Activated T-helper 17 cell treated with anti-CD3 and anti-CD28 coated beads, Interleukin-2, amount 50 U/mL, for 72 hours (primary cell): Measurements from ENCODE around the gene LRRC1. TPM values are rescaled to one million over a fixed set of nuclear protein-coding genes. Genes with fewer than 3 reads are reported as not detected.
A peak's percentile ranks its signal among the peaks of the same experiment; 100 is the strongest.

Experiments
- ATAC-seq: fragments of 150-1000 bp; cut with Tn5 transposase; replicated peaks from 2 replicates; pipeline ENCODE4 v1.10.0; 2021; ENCODE audit warnings: mild to moderate bottlenecking, moderate library complexity
- H3K27ac Mint-ChIP-seq: one replicate; pipeline ENCODE4 v1.8.0; 2022; ENCODE audit warnings: mixed read lengths
- H3K27me3 Mint-ChIP-seq: one replicate; pipeline ENCODE4 v1.8.0; 2022; ENCODE audit warnings: mixed read lengths
- H3K36me3 Mint-ChIP-seq: one replicate; pipeline ENCODE4 v1.8.0; 2022; ENCODE audit warnings: low read depth, mild to moderate bottlenecking, mixed read lengths
- H3K4me1 Mint-ChIP-seq: one replicate; pipeline ENCODE4 v1.8.0; 2022; ENCODE audit warnings: mixed read lengths
- H3K4me3 Mint-ChIP-seq: one replicate; pipeline ENCODE4 v1.8.0; 2022; ENCODE audit warnings: mild to moderate bottlenecking, mixed read lengths
- H3K9me3 Mint-ChIP-seq: one replicate; pipeline ENCODE4 v1.8.0; 2022; ENCODE audit warnings: mixed read lengths
- total RNA-seq, 2 donors: library from RNA; stranded (reverse); gene quantifications; one replicate each; pipeline ENCODE4 v1.2.3, GENCODE V29; 2022

The LRRC1 gene
- total RNA-seq, 2 donors from 2014 or later, result 1.7 to 2.2 TPM

DNA sequence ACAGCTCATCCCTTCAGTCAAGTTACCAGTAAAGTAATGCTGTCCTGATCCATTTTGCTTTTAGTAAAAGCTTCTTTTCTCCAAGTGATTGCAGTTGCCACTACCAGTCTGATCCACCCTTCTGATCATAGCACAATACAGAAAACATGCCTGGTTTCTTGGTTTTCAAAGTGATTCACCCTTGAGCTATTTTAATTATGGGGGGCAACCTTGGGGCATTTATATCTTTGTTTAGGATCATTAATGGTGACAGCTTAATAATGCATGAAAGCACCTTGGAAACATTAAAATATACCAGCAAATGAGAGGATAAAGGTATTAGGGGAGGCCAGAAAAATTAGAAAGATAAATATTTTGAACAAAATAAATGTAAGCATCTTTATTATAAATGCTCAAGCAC, 38.4 kb downstream of the LRRC1 start:
- H3K36me3 Mint-ChIP-seq, result no peaks in the 10 kb centered on the region
- no peaks in the 10 kb centered on the region for H3K9me3 Mint-ChIP-seq
- H3K4me3 Mint-ChIP-seq, result no peak overlapping the region
- H3K27ac Mint-ChIP-seq, result no peak overlapping the region
- no peak for ATAC-seq
- peaks cover 4% of the 10 kb centered on the region for H3K4me1 Mint-ChIP-seq
- no peaks in the 10 kb centered on the region for H3K27me3 Mint-ChIP-seq

DNA sequence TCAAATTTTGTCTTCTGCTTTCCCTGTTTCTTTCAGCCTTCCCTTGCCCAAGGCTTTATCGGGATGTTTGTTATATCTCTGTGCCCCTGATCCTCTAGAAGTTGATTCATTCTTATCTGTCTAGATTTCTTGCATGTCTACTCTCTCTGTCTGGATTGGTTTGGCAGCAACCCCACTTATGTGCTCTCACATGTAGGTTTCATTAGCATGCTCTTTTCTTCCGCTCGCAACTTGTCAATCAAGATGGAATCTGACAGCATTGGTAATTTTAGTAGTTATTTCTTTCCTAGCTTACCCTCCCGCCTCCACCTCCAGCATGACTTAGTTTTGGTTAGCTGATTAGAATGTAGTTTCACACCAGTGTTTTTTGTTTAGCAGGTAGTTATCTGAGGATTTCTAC, 39.3 kb downstream of the LRRC1 start:
- Mint-ChIP-seq H3K36me3 (no peaks in the 10 kb centered on the region), H3K4me1 (no peaks in the 10 kb centered on the region), H3K9me3 (no peaks in the 10 kb centered on the region), H3K4me3 (no peak overlapping the region), H3K27me3 (no peaks in the 10 kb centered on the region), H3K27ac (no peak overlapping the region)
- ATAC-seq, result no peak

DNA sequence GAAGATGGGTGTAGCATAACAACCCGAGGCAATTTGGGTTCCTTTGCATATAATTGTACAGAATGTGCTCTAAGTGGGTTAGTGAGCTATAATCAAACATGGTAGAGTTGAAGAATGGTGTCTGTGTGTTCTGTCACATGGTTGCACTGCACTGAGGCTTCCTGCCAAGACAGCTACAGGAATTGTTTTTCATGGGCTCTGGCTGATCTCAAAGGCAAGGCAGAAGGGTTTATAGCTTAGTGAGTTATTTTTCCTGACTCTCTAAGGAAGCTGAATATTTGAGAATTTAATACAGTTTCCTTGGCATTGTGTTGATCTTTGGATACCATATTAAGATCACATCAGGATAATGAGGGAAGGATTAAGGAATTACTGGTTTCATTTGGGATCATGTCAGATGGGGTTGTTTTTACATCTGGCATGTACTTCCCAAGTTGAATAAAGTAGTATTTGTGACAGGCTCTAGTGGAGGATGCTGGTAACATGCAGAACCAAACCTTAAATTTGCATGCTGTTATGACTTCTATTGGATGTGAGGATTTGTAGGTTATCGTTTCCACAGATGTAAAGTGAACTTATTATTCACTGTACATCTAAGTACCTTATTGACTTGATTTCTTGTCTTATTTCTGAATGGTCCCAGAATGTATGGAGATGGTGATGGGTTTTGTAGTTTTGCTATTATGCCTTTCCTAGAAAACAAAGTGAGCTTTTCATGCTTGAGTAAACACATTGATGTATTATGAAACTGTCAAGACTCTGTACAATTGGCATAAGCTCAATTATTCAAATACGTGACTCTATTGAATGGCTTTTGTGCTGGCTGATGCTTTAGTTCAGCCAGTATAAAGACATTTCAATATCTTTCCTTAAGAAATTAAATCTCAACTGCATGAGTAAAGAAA, 43.3 kb downstream of the LRRC1 start:
- no peak overlapping the region for H3K4me3 Mint-ChIP-seq
- no peak overlapping the region for H3K27ac Mint-ChIP-seq
- H3K27me3 Mint-ChIP-seq, result no peaks in the 10 kb centered on the region
- no peaks in the 10 kb centered on the region for H3K4me1 Mint-ChIP-seq
- ATAC-seq, result no peak
- H3K36me3 Mint-ChIP-seq, result no peaks in the 10 kb centered on the region
- peaks cover 3% of the 10 kb centered on the region for H3K9me3 Mint-ChIP-seq

DNA sequence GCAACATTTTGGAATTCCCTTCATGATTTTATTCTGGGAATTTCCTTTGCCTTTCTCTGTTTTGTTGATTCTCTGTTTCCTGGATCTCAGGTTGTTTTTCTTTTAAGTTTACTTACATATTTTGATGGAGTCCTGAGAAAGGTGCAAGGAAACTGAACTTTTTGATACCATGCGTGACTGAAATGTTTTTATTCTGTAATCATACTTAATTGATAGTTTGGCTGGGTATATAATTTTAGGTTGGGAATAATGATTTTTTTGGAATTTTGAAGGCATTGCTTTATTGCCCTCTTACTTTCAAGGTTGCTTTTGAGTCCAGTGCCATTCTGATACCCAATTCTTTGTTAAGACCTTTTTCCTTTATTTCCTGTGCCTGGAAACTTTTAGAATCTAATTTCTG, 45.2 kb downstream of the LRRC1 start:
- Mint-ChIP-seq H3K9me3 (peaks cover 3% of the 10 kb centered on the region), H3K36me3 (no peaks in the 10 kb centered on the region), H3K4me1 (no peaks in the 10 kb centered on the region), H3K4me3 (no peak overlapping the region), H3K27ac (no peak overlapping the region), H3K27me3 (no peaks in the 10 kb centered on the region)
- no peak for ATAC-seq

DNA sequence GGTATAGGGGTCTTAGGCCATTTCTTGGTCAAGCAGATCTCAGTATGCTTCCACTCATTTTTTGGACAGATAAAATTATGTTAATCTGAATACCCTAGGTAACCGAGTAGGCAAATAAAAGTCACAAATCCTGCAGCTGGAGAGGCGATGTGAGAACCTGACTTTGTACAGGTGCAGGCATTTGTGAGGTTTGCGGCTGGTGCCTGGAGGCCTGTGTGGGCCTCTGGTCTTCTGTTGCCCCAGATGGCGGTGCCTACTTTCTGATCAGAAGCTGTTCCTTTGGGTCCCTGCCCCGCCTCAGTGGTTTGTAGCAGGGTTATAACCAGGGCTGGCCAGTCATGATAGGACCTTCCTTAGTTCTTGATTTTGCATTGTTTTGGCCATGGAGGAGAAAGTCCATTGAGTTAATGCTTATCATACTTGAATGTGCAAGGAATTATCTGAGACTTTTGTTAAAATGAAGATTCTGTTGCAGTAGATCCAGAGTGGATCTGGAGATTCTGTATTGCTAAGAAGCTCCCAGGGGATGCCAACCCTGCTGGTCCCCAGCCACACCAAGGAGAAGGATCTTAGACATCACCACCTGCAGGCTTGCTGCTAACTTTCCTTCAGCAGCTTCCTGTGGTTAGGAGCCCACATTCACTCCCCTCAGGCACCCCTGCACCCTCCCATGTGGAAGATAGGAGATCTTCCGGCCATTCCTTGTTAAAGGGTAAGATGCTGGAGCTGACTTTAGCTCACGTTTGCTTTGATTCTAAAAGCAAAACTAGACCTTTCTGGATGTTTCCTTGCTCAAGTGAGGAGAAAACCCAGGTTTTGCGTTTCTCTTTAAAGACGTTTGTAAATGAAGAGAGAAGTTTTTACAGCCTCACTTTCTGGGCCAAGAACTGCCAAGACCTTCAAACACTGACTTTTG, 50.7 kb downstream of the LRRC1 start:
- H3K4me3 Mint-ChIP-seq, result no peak overlapping the region
- no peak for ATAC-seq

DNA sequence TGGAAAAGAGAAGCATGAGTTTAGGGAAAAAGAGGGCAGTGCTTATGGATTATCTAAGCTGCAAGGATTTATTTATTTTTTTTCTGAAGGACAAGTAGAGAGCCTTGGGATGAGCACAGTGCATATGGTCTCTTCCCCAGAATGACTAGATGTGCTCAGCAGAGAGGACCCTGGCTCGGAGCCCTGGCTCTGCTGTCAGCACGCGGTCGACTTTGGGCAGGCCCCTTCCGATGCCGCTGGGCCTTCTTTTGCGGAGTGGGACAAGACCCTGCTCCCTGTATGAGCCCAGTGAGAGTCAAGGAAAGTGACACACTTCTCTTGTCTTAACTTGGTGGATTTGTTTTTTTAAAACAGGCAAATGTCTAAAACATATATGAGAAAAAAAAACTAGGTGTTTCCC, 51.4 kb downstream of the LRRC1 start:
- H3K36me3 Mint-ChIP-seq, result no peaks in the 10 kb centered on the region
- no peaks in the 10 kb centered on the region for H3K27me3 Mint-ChIP-seq
- H3K9me3 Mint-ChIP-seq, result no peaks in the 10 kb centered on the region
- no peaks in the 10 kb centered on the region for H3K4me1 Mint-ChIP-seq
- no peak overlapping the region for H3K4me3 Mint-ChIP-seq
- no peak for ATAC-seq
- no peak overlapping the region for H3K27ac Mint-ChIP-seq

More for the DNA sequence above, 50.7 kb downstream of the LRRC1 start:
- no peaks in the 10 kb centered on the region for H3K4me1 Mint-ChIP-seq
- H3K27me3 Mint-ChIP-seq, result no peaks in the 10 kb centered on the region
- H3K27ac Mint-ChIP-seq, result no peak overlapping the region
- peaks cover under 1% of the 10 kb centered on the region for H3K9me3 Mint-ChIP-seq
- H3K36me3 Mint-ChIP-seq, result no peaks in the 10 kb centered on the region

DNA sequence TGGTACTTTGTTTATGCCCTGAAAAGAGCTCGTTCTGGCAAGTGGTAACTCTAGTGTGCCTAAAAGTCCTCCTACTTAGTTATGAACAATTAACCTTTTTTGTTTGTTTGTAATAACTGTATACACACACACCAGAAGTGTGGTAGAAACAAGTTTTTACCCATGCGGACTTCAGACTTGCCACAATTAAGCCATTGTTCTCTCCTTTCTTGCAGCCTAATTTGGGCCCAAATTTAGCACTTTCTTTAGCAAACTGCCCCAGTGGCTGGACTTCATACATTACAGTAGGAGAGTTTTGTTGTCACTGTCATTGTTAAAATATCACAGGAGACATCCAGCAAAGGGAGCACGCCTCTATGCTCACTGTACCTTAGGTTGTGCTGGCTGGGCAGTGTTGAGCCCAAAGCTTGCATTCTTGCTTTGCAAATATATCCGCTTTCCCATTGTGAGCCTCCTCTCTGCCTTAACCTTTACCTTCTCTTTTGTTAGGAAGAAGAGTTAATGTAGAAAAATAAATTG, 53.0 kb downstream of the LRRC1 start:
- no peaks in the 10 kb centered on the region for H3K9me3 Mint-ChIP-seq
- no peaks in the 10 kb centered on the region for H3K4me1 Mint-ChIP-seq
- H3K27me3 Mint-ChIP-seq, result no peaks in the 10 kb centered on the region
- H3K27ac Mint-ChIP-seq, result no peak overlapping the region
- no peak for ATAC-seq
- no peaks in the 10 kb centered on the region for H3K36me3 Mint-ChIP-seq
- H3K4me3 Mint-ChIP-seq, result no peak overlapping the region

DNA sequence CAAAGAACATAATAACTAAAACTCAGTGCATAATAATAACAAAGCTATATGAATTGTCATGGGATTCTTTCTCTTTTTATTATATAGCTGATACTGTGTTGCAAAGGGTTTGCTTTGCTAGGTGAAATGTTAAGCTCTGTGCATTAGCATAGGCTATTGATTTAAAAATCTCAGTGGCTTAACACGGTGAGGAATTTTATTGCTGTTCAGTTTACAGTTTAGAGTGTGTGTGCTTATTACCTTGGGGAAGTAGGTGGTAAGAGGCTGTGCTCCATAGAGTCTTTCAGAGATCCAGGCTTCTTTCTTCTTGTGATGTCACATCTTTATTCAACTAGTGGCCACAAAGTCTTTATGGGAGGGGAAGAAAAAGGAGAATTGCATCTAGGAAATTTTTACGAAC, 55.7 kb downstream of the LRRC1 start:
- H3K27ac Mint-ChIP-seq, result no peak overlapping the region
- no peak for ATAC-seq
- no peaks in the 10 kb centered on the region for H3K9me3 Mint-ChIP-seq
- H3K36me3 Mint-ChIP-seq, result no peaks in the 10 kb centered on the region
- H3K4me3 Mint-ChIP-seq, result no peak overlapping the region
- peaks cover 12% of the 10 kb centered on the region for H3K4me1 Mint-ChIP-seq
- no peaks in the 10 kb centered on the region for H3K27me3 Mint-ChIP-seq

DNA sequence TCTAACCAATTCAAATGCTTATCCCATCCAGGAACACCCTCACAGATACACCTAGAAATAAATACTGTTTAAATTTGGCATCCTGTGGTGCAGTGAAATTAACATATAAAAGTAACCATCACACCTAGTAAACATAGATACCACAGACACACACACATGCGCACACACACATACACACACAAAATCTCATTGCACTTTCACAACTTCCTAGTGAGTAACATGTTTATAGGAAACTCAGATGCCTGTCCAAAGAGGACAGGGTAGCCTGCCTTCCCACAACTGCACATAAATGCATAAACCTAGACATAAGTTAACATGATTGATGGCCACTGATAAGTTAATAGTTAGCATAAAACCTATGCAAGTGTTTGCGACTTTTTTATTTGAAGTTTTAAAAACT, 56.8 kb downstream of the LRRC1 start:
- Mint-ChIP-seq H3K36me3 (no peaks in the 10 kb centered on the region), H3K27me3 (no peaks in the 10 kb centered on the region), H3K27ac (no peak overlapping the region), H3K9me3 (no peaks in the 10 kb centered on the region), H3K4me3 (no peak overlapping the region), H3K4me1 (peaks cover 12% of the 10 kb centered on the region)
- no peak for ATAC-seq

DNA sequence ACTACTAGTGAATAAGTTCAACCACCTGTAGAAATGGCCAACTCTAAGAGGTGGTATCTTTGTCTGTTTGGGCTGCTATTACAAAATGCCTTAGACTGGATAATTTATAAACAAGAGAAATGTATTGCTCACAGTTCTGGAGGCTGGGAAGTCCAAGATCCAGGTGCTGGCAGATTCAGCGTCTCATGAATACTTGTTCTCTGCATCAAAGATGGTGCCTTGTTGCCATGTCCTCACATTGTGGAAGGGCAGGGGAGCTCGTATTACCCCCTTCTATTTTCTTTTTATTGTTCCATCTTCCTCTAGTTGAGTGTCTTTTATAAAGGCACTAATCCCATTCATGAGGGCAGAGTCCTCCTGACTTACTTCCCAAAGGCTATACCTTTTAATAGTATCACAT, 58.0 kb downstream of the LRRC1 start:
- H3K27me3 Mint-ChIP-seq, result no peaks in the 10 kb centered on the region
- peak overlapping the region; percentile 2 for H3K27ac Mint-ChIP-seq
- no peaks in the 10 kb centered on the region for H3K36me3 Mint-ChIP-seq
- peaks cover 12% of the 10 kb centered on the region for H3K4me1 Mint-ChIP-seq
- ATAC-seq, result no peak
- H3K9me3 Mint-ChIP-seq, result no peaks in the 10 kb centered on the region
- H3K4me3 Mint-ChIP-seq, result no peak overlapping the region

DNA sequence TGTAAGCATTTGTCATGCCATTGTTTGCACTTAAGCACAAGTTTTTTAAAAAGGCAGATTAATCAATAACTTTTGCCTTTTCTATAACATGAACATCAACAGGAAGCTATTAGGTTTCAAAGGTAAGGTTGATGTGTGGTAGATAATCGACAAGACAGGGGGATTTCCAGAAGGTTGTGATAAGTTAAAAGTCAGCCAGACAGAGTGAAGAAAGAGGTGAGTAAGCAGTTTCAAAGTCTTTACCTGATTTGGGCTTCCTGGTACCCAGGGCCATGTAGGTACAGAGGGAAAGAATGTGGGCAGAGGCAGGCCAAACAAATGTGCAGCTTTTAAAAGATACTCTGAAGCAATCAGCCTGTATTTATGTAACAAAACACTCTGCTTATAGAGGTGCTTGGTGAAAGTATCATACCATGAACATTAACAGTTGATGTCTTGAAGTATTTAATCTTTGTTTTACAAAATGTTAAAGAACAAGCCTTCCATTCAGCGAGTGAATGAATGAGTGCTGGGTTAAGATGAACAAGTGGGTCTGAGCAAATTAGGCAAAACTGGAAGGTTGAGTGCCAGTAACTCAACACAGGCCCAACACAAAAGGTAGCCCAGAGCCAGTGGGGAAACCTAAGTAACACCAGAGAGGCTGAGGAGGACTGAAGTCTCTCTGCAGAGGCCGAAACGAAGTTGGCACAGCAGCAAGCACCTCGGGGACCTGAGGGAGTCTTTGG, 60.2 kb downstream of the LRRC1 start:
- no peaks in the 10 kb centered on the region for H3K27me3 Mint-ChIP-seq
- peak overlapping the region; percentile 78 for H3K27ac Mint-ChIP-seq
- H3K36me3 Mint-ChIP-seq, result no peaks in the 10 kb centered on the region
- peak overlapping the region; percentile 25 for H3K4me3 Mint-ChIP-seq
- peak; percentile 95 for ATAC-seq
- H3K9me3 Mint-ChIP-seq, result no peaks in the 10 kb centered on the region
- H3K4me1 Mint-ChIP-seq, result peaks cover 12% of the 10 kb centered on the region

DNA sequence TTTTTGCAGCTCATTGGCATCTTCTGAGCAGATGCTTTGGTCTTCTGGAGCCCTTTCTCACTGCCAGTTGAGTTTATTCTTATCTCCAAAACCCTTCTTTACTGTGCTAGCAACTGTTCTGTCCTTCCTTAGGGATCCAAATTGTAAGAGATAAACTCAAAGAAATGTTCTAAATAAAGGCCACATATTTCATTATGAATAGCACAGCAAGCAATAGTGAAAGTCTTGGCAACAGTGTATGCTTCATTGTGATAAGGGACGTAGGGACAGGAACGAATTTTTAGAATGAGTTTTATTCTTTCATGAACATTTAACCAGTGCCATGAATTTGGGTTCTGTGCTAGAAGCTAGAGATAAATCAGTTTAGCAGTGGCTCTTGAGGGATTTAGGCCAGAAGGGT, 61.1 kb downstream of the LRRC1 start:
- ATAC-seq, result no peak
- no peaks in the 10 kb centered on the region for H3K27me3 Mint-ChIP-seq
- no peaks in the 10 kb centered on the region for H3K9me3 Mint-ChIP-seq
- H3K4me3 Mint-ChIP-seq, result no peak overlapping the region
- peaks cover 12% of the 10 kb centered on the region for H3K4me1 Mint-ChIP-seq
- no peak overlapping the region for H3K27ac Mint-ChIP-seq
- H3K36me3 Mint-ChIP-seq, result no peaks in the 10 kb centered on the region

DNA sequence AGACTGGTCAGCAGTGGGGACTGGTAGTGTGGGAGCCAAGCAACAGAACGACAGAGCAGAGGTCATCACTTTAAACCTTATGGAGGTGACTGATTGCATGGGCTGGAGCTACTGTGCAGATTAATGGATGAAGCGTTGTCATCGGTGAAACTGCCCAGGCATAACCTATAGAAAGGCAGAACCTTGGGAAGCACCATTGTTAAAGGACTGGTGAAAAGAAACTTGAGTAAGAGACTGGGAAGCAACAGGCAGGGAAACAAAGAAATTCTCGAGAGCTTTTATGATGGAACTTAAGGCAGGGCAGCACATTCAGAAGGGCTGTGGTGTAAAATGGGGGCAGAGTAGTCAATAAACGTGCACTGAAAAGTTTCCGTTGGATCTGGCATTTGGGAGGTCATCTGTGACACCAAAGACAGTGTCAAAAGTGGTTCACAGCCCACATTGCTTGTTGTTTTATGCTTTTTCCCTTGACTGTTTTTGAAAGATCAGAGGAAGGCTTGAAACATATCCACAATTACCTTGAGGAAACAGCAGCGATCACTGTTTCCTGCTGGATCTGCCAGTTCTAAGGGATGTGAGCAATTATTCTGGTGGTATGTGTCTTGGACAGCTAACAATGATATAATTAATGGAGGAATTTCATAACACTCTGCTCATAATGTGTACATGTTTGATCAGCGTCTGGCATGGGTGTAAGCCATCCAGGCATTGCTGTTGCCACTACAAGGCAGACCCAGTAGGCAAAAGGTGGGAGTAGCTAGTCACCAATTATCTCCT, 62.7 kb downstream of the LRRC1 start:
- Mint-ChIP-seq H3K4me3 (no peak overlapping the region), H3K9me3 (no peaks in the 10 kb centered on the region), H3K27ac (peak overlapping the region; percentile 5), H3K36me3 (no peaks in the 10 kb centered on the region), H3K27me3 (no peaks in the 10 kb centered on the region), H3K4me1 (peaks cover 12% of the 10 kb centered on the region)
- ATAC-seq, result no peak
